ENCODE results near the gene TSPAN14. TPM values are rescaled to one million over a fixed set of nuclear protein-coding genes. Genes with fewer than 3 reads are reported as not detected.

TSPAN14 gene
- total RNA-seq, 2 donors from 2014 or later = 121 to 123 TPM

DNA sequence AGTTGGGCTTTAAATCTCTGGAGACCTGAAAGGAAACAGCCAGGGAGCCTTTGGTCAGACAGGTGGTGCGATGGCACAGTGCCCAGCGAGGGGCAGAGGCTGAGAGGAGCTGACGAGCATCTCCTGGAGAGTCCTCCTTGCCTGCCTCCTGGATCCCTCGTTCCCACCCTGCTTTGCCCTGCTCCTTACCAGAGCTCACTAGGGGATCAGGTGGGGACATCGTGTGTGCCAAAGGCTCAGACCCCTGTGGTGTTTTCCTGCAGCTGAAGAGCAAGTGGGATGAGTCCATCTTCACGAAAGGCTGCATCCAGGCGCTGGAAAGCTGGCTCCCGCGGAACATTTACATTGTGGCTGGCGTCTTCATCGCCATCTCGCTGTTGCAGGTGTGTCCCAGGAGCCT is 61.8 kb downstream of the TSPAN14 start:
- Histone ChIP-seq H3K27ac (ENCODE audit: low read depth, low read length) (no peak overlapping the region), H3K9me3 (ENCODE audit: control insufficient read depth, low read length) (no peaks in the 10 kb centered on the region), H3K9ac (ENCODE audit: extremely low read depth, low read length, poor library complexity, severe bottlenecking) (no peak overlapping the region), H3K4me1 (ENCODE audit: control insufficient read depth, insufficient read depth, low read length) (no peaks in the 10 kb centered on the region), H3K4me3 (ENCODE audit: low read length) (no peak overlapping the region), H3K27me3 (ENCODE audit: control insufficient read depth, insufficient read depth, low read length, poor library complexity, severe bottlenecking) (no peaks in the 10 kb centered on the region), H3K36me3 (ENCODE audit: control insufficient read depth, insufficient read depth, low read length) (peaks cover 96% of the 10 kb centered on the region)
- 96 to 97% methylated on average over 5 to 12 of the region's 12 CpGs for WGBS, 2 experiments (ENCODE audit: insufficient coverage in 1 of 2, insufficient read length in 1 of 2)
- TF ChIP-seq CTCF (conservative IDR thresholded peaks at IDR 0.05) = no peak
- DNase-seq = no peak
- H3K4me1 Mint-ChIP-seq = peaks cover 11% of the 10 kb centered on the region
- peaks cover 77% of the 10 kb centered on the region for H3K36me3 Mint-ChIP-seq (ENCODE audit: low read depth)
- no peaks in the 10 kb centered on the region for H3K27me3 Mint-ChIP-seq (ENCODE audit: insufficient read depth)
- no peak overlapping the region for H3K27ac Mint-ChIP-seq
- no peaks in the 10 kb centered on the region for H3K9me3 Mint-ChIP-seq
- H3K4me3 Mint-ChIP-seq = no peak overlapping the region

GRCh38 chr10:80516506-80517075 is 62.5 kb downstream of the TSPAN14 start:
- Histone ChIP-seq H3K4me3 (ENCODE audit: low read length) (no peak overlapping the region), H3K27ac (ENCODE audit: low read depth, low read length) (no peak overlapping the region), H3K36me3 (ENCODE audit: control insufficient read depth, insufficient read depth, low read length) (peaks cover 94% of the 10 kb centered on the region), H3K27me3 (ENCODE audit: control insufficient read depth, insufficient read depth, low read length, poor library complexity, severe bottlenecking) (no peaks in the 10 kb centered on the region), H3K9ac (ENCODE audit: extremely low read depth, low read length, poor library complexity, severe bottlenecking) (no peak overlapping the region), H3K4me1 (ENCODE audit: control insufficient read depth, insufficient read depth, low read length) (no peaks in the 10 kb centered on the region), H3K9me3 (ENCODE audit: control insufficient read depth, low read length) (no peaks in the 10 kb centered on the region)
- Mint-ChIP-seq H3K36me3 (ENCODE audit: low read depth) (peaks cover 72% of the 10 kb centered on the region), H3K27me3 (ENCODE audit: insufficient read depth) (no peaks in the 10 kb centered on the region), H3K4me1 (peaks cover 12% of the 10 kb centered on the region), H3K9me3 (no peaks in the 10 kb centered on the region), H3K27ac (no peak overlapping the region), H3K4me3 (no peak overlapping the region)
- 95 to 100% methylated on average over 3 to 6 of the region's 6 CpGs for WGBS, 2 experiments (ENCODE audit: insufficient coverage in 1 of 2, insufficient read length in 1 of 2)
- DNase-seq = no peak
- no peak for TF ChIP-seq CTCF (conservative IDR thresholded peaks at IDR 0.05)

- Histone ChIP-seq H3K9me3 (ENCODE audit: control insufficient read depth, low read length) (no peaks in the 10 kb centered on the region), H3K4me1 (ENCODE audit: control insufficient read depth, insufficient read depth, low read length) (no peaks in the 10 kb centered on the region), H3K4me3 (ENCODE audit: low read length) (no peak overlapping the region), H3K27me3 (ENCODE audit: control insufficient read depth, insufficient read depth, low read length, poor library complexity, severe bottlenecking) (no peaks in the 10 kb centered on the region), H3K36me3 (ENCODE audit: control insufficient read depth, insufficient read depth, low read length) (peaks cover 88% of the 10 kb centered on the region), H3K9ac (ENCODE audit: extremely low read depth, low read length, poor library complexity, severe bottlenecking) (no peak overlapping the region), H3K27ac (ENCODE audit: low read depth, low read length) (no peak overlapping the region)
- DNase-seq = no peak
- TF ChIP-seq CTCF (conservative IDR thresholded peaks at IDR 0.05) = no peak
- Mint-ChIP-seq H3K27me3 (ENCODE audit: insufficient read depth) (no peaks in the 10 kb centered on the region), H3K27ac (no peak overlapping the region), H3K4me1 (peaks cover 12% of the 10 kb centered on the region), H3K9me3 (no peaks in the 10 kb centered on the region), H3K36me3 (ENCODE audit: low read depth) (peaks cover 63% of the 10 kb centered on the region), H3K4me3 (no peak overlapping the region)
- 96% methylated on average over 14 to 21 of the region's 21 CpGs for WGBS, 2 experiments (ENCODE audit: insufficient coverage in 1 of 2, insufficient read length in 1 of 2)
Measured at GRCh38 chr10:80517416-80518142, 63.5 kb downstream of the TSPAN14 start.
